ENCODE measurements around the gene GRIK3. TPM values are rescaled to one million over a fixed set of nuclear protein-coding genes. Genes with fewer than 3 reads are reported as not detected.

Gene GRIK3
- total and polyA plus RNA-seq, 3 donors from 2014 or later, result 0.99 to 6.3 (median 3.1) TPM

DNA sequence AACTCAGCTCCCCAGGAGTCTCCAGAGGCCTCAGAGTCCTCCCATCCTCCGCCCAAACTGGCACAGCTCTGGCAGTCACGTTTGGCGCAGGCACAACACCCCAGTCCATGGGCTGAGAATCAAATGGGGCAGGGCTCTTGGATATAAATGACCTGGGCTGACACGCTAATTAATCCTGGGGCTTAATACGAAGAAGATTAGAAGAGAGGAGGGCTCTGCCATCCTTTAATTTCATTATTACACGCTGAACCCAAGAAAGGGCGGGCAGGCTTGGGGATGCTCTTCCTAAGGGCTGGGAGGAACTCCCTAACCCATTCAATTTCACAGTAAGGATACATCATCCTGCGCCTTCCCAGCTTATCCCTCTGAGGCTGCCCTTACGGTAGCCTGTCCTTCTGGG, 2.4 kb downstream of the GRIK3 start:
- H3K4me1 ChIP-seq, result peaks cover 20% of the 10 kb centered on the region
- no peak overlapping the region for H3K4me3 ChIP-seq
- H3K9me3 ChIP-seq, result no peaks in the 10 kb centered on the region
- no peak overlapping the region for H3K27ac ChIP-seq
- intact Hi-C loops (cut with DNase I; ENCODE audit: low total_unique reads), result no loop called here
- H3K36me3 ChIP-seq (ENCODE audit: low read depth, missing control alignments), result no peaks in the 10 kb centered on the region
- H3K27me3 ChIP-seq, result no peaks in the 10 kb centered on the region
- no peak for TF ChIP-seq POLR2A (IDR thresholded peaks at IDR 0.05)
- no peak for TF ChIP-seq CTCF (IDR thresholded peaks at IDR 0.05)
- WGBS, 2 donors, result 38 to 48% methylated on average over 8 to 9 of the region's 9 CpGs
- DNase-seq, result no peak

- 79 to 92% methylated on average over 8 of the region's 8 CpGs for WGBS, 2 donors
- H3K4me3 ChIP-seq, result no peak overlapping the region
- no peaks in the 10 kb centered on the region for H3K27me3 ChIP-seq
- TF ChIP-seq CTCF (IDR thresholded peaks at IDR 0.05) (no peak), POLR2A (IDR thresholded peaks at IDR 0.05) (no peak)
- no peaks in the 10 kb centered on the region for H3K9me3 ChIP-seq
- no peak for DNase-seq
- H3K27ac ChIP-seq, result no peak overlapping the region
- H3K4me1 ChIP-seq, result peaks cover 20% of the 10 kb centered on the region
- H3K36me3 ChIP-seq (ENCODE audit: low read depth, missing control alignments), result no peaks in the 10 kb centered on the region
- intact Hi-C loops (cut with DNase I; ENCODE audit: low total_unique reads), result no loop called here
Measured at GRCh38 chr1:37031429-37031828, 2.9 kb downstream of the GRIK3 start.

- peak; percentile 41 for DNase-seq
- Histone ChIP-seq H3K4me3 (no peak overlapping the region), H3K4me1 (peaks cover 9% of the 10 kb centered on the region), H3K27me3 (no peaks in the 10 kb centered on the region), H3K36me3 (ENCODE audit: low read depth, missing control alignments) (no peaks in the 10 kb centered on the region), H3K9me3 (no peaks in the 10 kb centered on the region), H3K27ac (no peak overlapping the region)
- intact Hi-C loops (cut with DNase I; ENCODE audit: low total_unique reads), result no loop called here
- TF ChIP-seq CTCF (IDR thresholded peaks at IDR 0.05) (no peak), POLR2A (IDR thresholded peaks at IDR 0.05) (no peak)
- 67 to 70% methylated on average over 8 to 12 of the region's 12 CpGs for WGBS, 2 donors
Measured at GRCh38 chr1:37028981-37029617, 5.2 kb downstream of the GRIK3 start.

- Histone ChIP-seq H3K27ac (no peak overlapping the region), H3K27me3 (no peaks in the 10 kb centered on the region), H3K9me3 (no peaks in the 10 kb centered on the region), H3K4me3 (no peak overlapping the region), H3K36me3 (ENCODE audit: low read depth, missing control alignments) (no peaks in the 10 kb centered on the region), H3K4me1 (no peaks in the 10 kb centered on the region)
- 94% methylated on average over 2 of the region's 2 CpGs for WGBS, 2 donors
- TF ChIP-seq CTCF (IDR thresholded peaks at IDR 0.05) (no peak), POLR2A (IDR thresholded peaks at IDR 0.05) (no peak)
- DNase-seq, result no peak
- intact Hi-C loops (cut with DNase I; ENCODE audit: low total_unique reads), result no loop called here
Measured at GRCh38 chr1:37021502-37021901, 12.8 kb downstream of the GRIK3 start.

GRCh38 chr1:37020653-37021277, 13.6 kb downstream of the GRIK3 start:
- no peak overlapping the region for H3K4me3 ChIP-seq
- no peaks in the 10 kb centered on the region for H3K4me1 ChIP-seq
- H3K9me3 ChIP-seq, result no peaks in the 10 kb centered on the region
- H3K27ac ChIP-seq, result no peak overlapping the region
- H3K36me3 ChIP-seq (ENCODE audit: low read depth, missing control alignments), result no peaks in the 10 kb centered on the region
- no peak for TF ChIP-seq POLR2A (IDR thresholded peaks at IDR 0.05)
- TF ChIP-seq CTCF (IDR thresholded peaks at IDR 0.05), result no peak
- 20 to 38% methylated on average over 8 of the region's 8 CpGs for WGBS, 2 donors
- intact Hi-C loops (cut with DNase I; ENCODE audit: low total_unique reads), result no loop called here
- no peaks in the 10 kb centered on the region for H3K27me3 ChIP-seq
- DNase-seq, result peak; percentile 44
